ENCODE data around the gene CACNA2D3. TPM values are rescaled to one million over a fixed set of nuclear protein-coding genes. Genes with fewer than 3 reads are reported as not detected.

CACNA2D3 gene
- total and polyA plus RNA-seq, 4 experiments from 2014 or later, result not detected

DNA sequence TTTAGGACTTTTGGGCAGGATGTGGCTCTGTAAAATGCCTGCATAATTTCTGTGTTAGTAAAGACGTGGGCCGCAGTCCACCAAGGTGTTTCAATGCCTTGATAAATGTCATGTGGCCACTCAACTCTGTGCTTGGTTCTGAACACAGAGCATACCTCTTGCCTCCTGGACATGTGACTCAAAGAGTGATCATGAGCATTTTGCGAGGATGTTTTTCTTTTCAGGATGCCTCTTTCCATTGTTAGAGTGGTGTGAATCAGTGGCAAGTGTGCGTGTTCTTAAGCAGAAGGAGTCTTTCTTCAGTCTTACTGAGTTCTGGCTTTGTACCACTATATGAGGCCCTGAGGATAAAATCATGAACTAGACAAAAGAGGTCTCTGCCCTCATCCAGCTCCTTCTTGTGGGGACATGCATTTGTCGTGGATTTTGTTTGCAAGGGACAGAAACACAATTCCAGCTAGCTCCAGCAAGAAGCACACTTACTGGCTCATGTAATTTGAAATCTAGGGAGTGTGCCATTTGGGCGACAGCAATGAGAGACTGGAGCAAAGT is 442.1 kb downstream of the CACNA2D3 start:
- Mint-ChIP-seq H3K4me3 (no peak overlapping the region), H3K9me3 (peaks cover 0 to 7% (median 0%) of the 10 kb centered on the region in 8 donors), H3K36me3 (no peaks in the 10 kb centered on the region), H3K27me3 (no peaks in the 10 kb centered on the region), H3K4me1 (no peaks in the 10 kb centered on the region), H3K27ac (no peak overlapping the region)
- no peaks in the 10 kb centered on the region for H3K4me1 ChIP-seq (ENCODE audit: insufficient read depth, low read length)
- H3K27ac ChIP-seq (ENCODE audit: low read depth, low read length), result no peak overlapping the region
- no peaks in the 10 kb centered on the region for H3K27me3 ChIP-seq (ENCODE audit: insufficient read depth, low read length)
- ChIA-PET CTCF (ENCODE audit: partially characterized antibody) (no interaction called here), POLR2A (ENCODE audit: partially characterized antibody) (no interaction called here)
- no peaks in the 10 kb centered on the region for H3K9me3 ChIP-seq (ENCODE audit: control insufficient read depth in 1 of 2, low read length in 2 of 2)
- intact Hi-C loops (cut with micrococcal nuclease), result no loop called here
- H3K4me3 ChIP-seq (ENCODE audit: low read length in 2 of 2), result no peak overlapping the region
- no peak for DNase-seq
- H3K36me3 ChIP-seq (ENCODE audit: insufficient read depth, low read length), result no peaks in the 10 kb centered on the region

DNA sequence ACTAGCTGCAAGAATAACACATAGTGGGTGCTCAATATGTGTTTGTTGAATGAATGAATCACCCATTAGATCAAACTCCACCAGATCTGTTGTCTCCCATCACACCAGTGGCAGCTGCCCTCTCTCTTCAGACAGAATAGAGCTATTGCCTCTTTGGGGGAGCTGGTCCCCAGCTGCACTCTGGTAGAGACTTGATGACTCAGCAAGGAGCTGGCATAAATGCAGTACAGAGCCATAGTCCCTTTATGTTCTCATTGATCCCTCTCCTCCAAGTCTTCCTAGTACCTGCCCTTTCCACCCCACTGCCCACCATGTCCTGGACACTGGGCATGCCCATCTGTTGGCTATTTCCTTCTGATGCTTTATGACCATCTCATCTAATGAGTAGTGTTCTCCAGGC is 443.6 kb downstream of the CACNA2D3 start:
- H3K27ac Mint-ChIP-seq, result no peak overlapping the region
- peaks cover 0 to 7% (median 0%) of the 10 kb centered on the region in 8 donors for H3K9me3 Mint-ChIP-seq
- H3K4me3 Mint-ChIP-seq, result no peak overlapping the region
- ChIA-PET CTCF (ENCODE audit: partially characterized antibody) (no interaction called here), POLR2A (ENCODE audit: partially characterized antibody) (no interaction called here)
- no peaks in the 10 kb centered on the region for H3K27me3 Mint-ChIP-seq
- Histone ChIP-seq H3K27me3 (ENCODE audit: insufficient read depth, low read length) (no peaks in the 10 kb centered on the region), H3K9me3 (ENCODE audit: control insufficient read depth in 1 of 2, low read length in 2 of 2) (no peaks in the 10 kb centered on the region), H3K27ac (ENCODE audit: low read depth, low read length) (no peak overlapping the region), H3K4me1 (ENCODE audit: insufficient read depth, low read length) (no peaks in the 10 kb centered on the region), H3K36me3 (ENCODE audit: insufficient read depth, low read length) (no peaks in the 10 kb centered on the region), H3K4me3 (ENCODE audit: low read length in 2 of 2) (no peak overlapping the region)
- H3K4me1 Mint-ChIP-seq, result no peaks in the 10 kb centered on the region
- intact Hi-C loops (cut with micrococcal nuclease), result no loop called here
- H3K36me3 Mint-ChIP-seq, result no peaks in the 10 kb centered on the region
- DNase-seq, result no peak

DNA sequence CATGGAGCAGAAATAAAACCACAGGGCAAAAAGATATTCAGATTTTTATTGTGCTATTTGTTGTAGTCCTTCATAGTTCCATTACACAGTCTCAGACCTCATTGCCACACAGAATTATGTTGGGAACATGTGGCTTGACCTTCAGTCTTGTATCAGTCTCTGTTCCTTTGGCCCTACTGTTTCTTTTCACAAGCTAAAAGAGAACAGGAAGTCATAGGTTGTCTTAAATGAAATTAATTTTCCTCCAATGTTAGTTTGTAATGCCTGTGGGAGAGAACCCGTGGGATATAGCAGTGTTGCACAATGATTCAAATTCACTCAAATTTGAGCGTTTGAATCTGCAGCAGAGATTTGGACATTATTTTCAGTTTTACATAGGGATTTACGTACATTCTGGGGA is 445.6 kb downstream of the CACNA2D3 start:
- Histone ChIP-seq H3K27ac (ENCODE audit: low read depth, low read length) (no peak overlapping the region), H3K4me1 (ENCODE audit: insufficient read depth, low read length) (no peaks in the 10 kb centered on the region), H3K4me3 (ENCODE audit: low read length in 2 of 2) (no peak overlapping the region), H3K9me3 (ENCODE audit: control insufficient read depth in 1 of 2, low read length in 2 of 2) (no peaks in the 10 kb centered on the region), H3K27me3 (ENCODE audit: insufficient read depth, low read length) (no peaks in the 10 kb centered on the region), H3K36me3 (ENCODE audit: insufficient read depth, low read length) (no peaks in the 10 kb centered on the region)
- Mint-ChIP-seq H3K27me3 (no peaks in the 10 kb centered on the region), H3K4me3 (no peak overlapping the region), H3K27ac (no peak overlapping the region), H3K36me3 (no peaks in the 10 kb centered on the region), H3K9me3 (peaks cover 0 to 2% (median 0%) of the 10 kb centered on the region in 8 donors), H3K4me1 (no peaks in the 10 kb centered on the region)
- no peak for DNase-seq
- ChIA-PET CTCF (ENCODE audit: partially characterized antibody) (no interaction called here), POLR2A (ENCODE audit: partially characterized antibody) (no interaction called here)
- intact Hi-C loops (cut with micrococcal nuclease), result no loop called here

DNA sequence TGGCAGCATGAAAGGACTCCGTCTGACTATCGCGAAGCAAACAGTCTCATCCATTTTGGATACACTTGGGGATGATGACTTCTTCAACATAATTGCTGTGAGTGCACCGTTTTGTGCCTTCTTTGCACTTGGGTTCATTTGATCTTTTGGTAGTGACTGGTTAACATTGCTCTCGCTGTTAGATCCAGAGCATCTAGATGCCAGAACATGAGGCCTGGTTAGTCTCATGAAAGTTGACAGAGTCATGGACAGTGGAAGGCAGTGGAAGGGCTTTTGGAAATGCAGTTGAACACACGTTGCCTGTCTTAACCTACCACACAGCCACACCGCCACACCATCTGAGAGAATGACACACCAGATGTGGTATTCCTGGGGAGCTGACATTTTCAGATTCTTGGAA is 447.7 kb downstream of the CACNA2D3 start:
- Mint-ChIP-seq H3K36me3 (no peaks in the 10 kb centered on the region), H3K27ac (no peak overlapping the region)
- DNase-seq, result no peak

DNA sequence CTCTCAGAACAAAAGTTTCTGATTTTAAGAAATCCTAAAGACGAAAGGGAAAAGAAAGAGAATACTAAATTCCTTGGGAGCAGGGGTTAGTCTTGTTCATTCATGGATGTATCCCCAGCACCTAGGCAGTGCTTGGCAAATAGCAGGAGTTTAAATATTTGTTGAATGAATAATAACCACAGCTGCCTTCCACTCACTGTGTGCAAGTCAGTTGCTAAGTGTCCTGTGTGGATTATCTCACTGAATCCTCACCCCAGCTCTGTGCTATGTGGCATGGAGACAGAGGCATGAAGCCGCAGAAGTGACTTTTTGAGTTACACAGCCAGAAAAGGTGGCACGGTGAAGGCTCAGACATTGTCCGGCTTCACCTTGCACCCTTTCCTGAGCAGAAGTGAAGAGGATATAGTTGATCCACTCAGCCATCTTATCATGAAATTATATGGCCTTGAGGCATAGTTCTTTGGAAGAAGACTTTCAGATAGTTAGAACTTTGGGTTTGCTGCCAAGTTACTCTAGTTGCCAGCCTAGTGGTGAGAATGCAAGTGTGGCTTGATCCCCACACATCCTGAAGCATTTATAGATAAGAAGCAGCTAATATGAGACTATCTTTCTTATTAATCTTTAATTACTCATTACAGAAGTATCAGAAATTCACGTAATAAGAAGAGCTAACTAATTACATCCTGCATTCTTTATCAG is 450.0 kb downstream of the CACNA2D3 start:
- H3K4me1 Mint-ChIP-seq, result no peaks in the 10 kb centered on the region

More for the DNA sequence above, 447.7 kb downstream of the CACNA2D3 start:
- H3K27ac ChIP-seq (ENCODE audit: low read depth, low read length), result no peak overlapping the region
- no peaks in the 10 kb centered on the region for H3K27me3 Mint-ChIP-seq
- POLR2A ChIA-PET (ENCODE audit: partially characterized antibody), result no interaction called here
- CTCF ChIA-PET (ENCODE audit: partially characterized antibody), result no interaction called here
- H3K36me3 ChIP-seq (ENCODE audit: insufficient read depth, low read length), result no peaks in the 10 kb centered on the region
- peaks cover 0 to 2% (median 0%) of the 10 kb centered on the region in 8 donors for H3K9me3 Mint-ChIP-seq
- H3K4me3 ChIP-seq (ENCODE audit: low read length in 2 of 2), result no peak overlapping the region
- no peaks in the 10 kb centered on the region for H3K27me3 ChIP-seq (ENCODE audit: insufficient read depth, low read length)
- H3K4me3 Mint-ChIP-seq, result no peak overlapping the region
- no peaks in the 10 kb centered on the region for H3K9me3 ChIP-seq (ENCODE audit: control insufficient read depth in 1 of 2, low read length in 2 of 2)
- no peaks in the 10 kb centered on the region for H3K4me1 Mint-ChIP-seq
- no peaks in the 10 kb centered on the region for H3K4me1 ChIP-seq (ENCODE audit: insufficient read depth, low read length)
- intact Hi-C loops (cut with micrococcal nuclease), result no loop called here

DNA sequence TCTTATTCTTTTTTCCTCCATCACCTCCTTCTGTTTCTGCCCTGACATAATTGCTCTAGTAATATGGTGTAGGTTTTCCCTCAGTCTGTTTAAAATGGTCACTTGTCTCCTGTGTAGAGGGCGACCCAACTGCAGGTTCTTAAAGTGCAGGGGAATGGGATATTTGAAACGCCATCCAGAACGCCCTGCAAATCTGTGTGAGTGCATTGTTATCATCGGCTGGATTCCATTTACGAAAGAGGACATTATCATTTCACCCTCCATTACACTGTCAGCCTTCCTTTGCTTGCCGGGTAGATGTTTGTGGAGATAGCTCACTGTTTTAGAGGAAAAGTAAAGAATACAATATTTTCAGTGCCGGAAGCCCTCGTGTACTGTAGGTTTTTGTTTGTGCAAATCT is 451.5 kb downstream of the CACNA2D3 start:
- Histone ChIP-seq H3K4me1 (ENCODE audit: insufficient read depth, low read length) (no peaks in the 10 kb centered on the region), H3K9me3 (ENCODE audit: control insufficient read depth in 1 of 2, low read length in 2 of 2) (no peaks in the 10 kb centered on the region), H3K27ac (ENCODE audit: low read depth, low read length) (no peak overlapping the region), H3K27me3 (ENCODE audit: insufficient read depth, low read length) (no peaks in the 10 kb centered on the region), H3K4me3 (ENCODE audit: low read length in 2 of 2) (no peak overlapping the region), H3K36me3 (ENCODE audit: insufficient read depth, low read length) (no peaks in the 10 kb centered on the region)
- Mint-ChIP-seq H3K27me3 (no peaks in the 10 kb centered on the region), H3K4me3 (no peak overlapping the region), H3K4me1 (no peaks in the 10 kb centered on the region), H3K36me3 (no peaks in the 10 kb centered on the region), H3K9me3 (peaks cover 0 to 6% (median 2%) of the 10 kb centered on the region in 8 donors), H3K27ac (no peak overlapping the region)
- no peak for DNase-seq
- CTCF ChIA-PET (ENCODE audit: partially characterized antibody), result no interaction called here
- intact Hi-C loops (cut with micrococcal nuclease), result no loop called here
- POLR2A ChIA-PET (ENCODE audit: partially characterized antibody), result no interaction called here

More for the DNA sequence above, 450.0 kb downstream of the CACNA2D3 start:
- H3K9me3 Mint-ChIP-seq, result peaks cover 0 to 5% (median 2%) of the 10 kb centered on the region in 8 donors
- Histone ChIP-seq H3K27me3 (ENCODE audit: insufficient read depth, low read length) (no peaks in the 10 kb centered on the region), H3K36me3 (ENCODE audit: insufficient read depth, low read length) (no peaks in the 10 kb centered on the region), H3K27ac (ENCODE audit: low read depth, low read length) (no peak overlapping the region), H3K9me3 (ENCODE audit: control insufficient read depth in 1 of 2, low read length in 2 of 2) (no peaks in the 10 kb centered on the region), H3K4me1 (ENCODE audit: insufficient read depth, low read length) (no peaks in the 10 kb centered on the region), H3K4me3 (ENCODE audit: low read length in 2 of 2) (no peak overlapping the region)
- DNase-seq, result no peak
- ChIA-PET POLR2A (ENCODE audit: partially characterized antibody) (no interaction called here), CTCF (ENCODE audit: partially characterized antibody) (no interaction called here)
- intact Hi-C loops (cut with micrococcal nuclease), result no loop called here
- H3K4me3 Mint-ChIP-seq, result no peak overlapping the region
- no peaks in the 10 kb centered on the region for H3K36me3 Mint-ChIP-seq
- no peak overlapping the region for H3K27ac Mint-ChIP-seq
- no peaks in the 10 kb centered on the region for H3K27me3 Mint-ChIP-seq

DNA sequence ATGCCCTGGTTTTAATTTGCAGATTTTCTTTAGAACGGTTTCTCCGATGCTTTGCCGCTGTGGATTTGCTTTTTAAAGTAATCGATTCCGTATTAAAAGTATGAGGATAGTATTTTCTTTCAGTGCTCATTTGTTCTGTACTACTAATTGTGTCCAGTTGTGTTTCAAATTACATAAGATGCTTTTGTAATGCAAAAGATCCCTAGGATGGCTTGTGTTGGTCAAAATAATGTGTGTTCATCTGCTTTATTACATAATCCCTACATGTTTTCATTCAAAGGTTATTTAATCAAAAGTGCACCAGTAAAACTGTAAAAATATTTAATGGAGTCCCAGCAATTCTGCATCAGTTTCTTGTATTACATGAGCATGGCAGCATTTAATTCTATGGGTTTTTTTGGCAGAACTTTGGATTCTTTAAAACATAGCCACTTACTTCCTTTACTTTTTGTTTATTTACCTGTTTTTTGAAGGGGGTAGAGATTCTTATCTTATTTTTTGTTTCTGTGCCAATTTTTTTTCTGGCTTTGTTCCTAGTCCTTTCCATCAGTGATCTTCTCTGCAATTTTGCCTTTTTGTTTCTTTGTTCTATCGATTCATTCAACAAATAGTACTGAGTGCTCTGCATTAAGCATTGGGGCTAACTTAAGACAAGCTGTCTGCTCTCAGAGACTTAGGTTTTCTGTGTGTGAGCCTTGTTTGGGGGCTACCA is 452.7 kb downstream of the CACNA2D3 start:
- Histone ChIP-seq H3K4me3 (ENCODE audit: low read length in 2 of 2) (no peak overlapping the region), H3K4me1 (ENCODE audit: insufficient read depth, low read length) (no peaks in the 10 kb centered on the region), H3K27ac (ENCODE audit: low read depth, low read length) (no peak overlapping the region), H3K27me3 (ENCODE audit: insufficient read depth, low read length) (no peaks in the 10 kb centered on the region), H3K36me3 (ENCODE audit: insufficient read depth, low read length) (no peaks in the 10 kb centered on the region), H3K9me3 (ENCODE audit: control insufficient read depth in 1 of 2, low read length in 2 of 2) (no peaks in the 10 kb centered on the region)
- no peak overlapping the region for H3K4me3 Mint-ChIP-seq
- H3K27me3 Mint-ChIP-seq, result no peaks in the 10 kb centered on the region
- H3K36me3 Mint-ChIP-seq, result no peaks in the 10 kb centered on the region
- H3K4me1 Mint-ChIP-seq, result no peaks in the 10 kb centered on the region
- no peak for DNase-seq
- POLR2A ChIA-PET (ENCODE audit: partially characterized antibody), result no interaction called here
- H3K9me3 Mint-ChIP-seq, result peaks cover 0 to 7% (median 2%) of the 10 kb centered on the region in 8 donors
- no peak overlapping the region for H3K27ac Mint-ChIP-seq
- CTCF ChIA-PET (ENCODE audit: partially characterized antibody), result no interaction called here
- intact Hi-C loops (cut with micrococcal nuclease), result no loop called here

Measured in CD4-positive, alpha-beta memory T cell (primary cell).